OCI-LY7 (cell line): Measurements from ENCODE around the gene SLC25A3. TPM values are rescaled to one million over a fixed set of nuclear protein-coding genes. Genes with fewer than 3 reads are reported as not detected.
"Not testable (repeated sequence)": the region's sequence is repeated elsewhere in the genome, so short reads cannot be mapped to it uniquely, and the experiment has no call there.

Experiments
- BruUV-seq: library from RNA; stranded (reverse); fragments of 400-500 nt; replicated peaks from 2 replicates; lab custom pipeline; 2021; lab: Mats Ljungman, UMichigan
- CTCF ChIA-PET: fragments of 300-600 bp; sonication (Branson Sonifier 250); formaldehyde crosslinking; loops from one replicate; lab custom pipeline; 2022; ENCODE audit warnings: antibody characterized with exemption; ENCODE audit not compliant: unreplicated experiment; lab: Charles Lee
- POLR2A ChIA-PET: fragments of 300-600 bp; sonication (Branson Sonifier 250); formaldehyde crosslinking; loops from one replicate; lab custom pipeline; 2022; ENCODE audit warnings: antibody characterized with exemption; lab: Charles Lee
- DNase-seq: peaks from one replicate; pipeline ENCODE4 v3.0.0-alpha.2; 2015; ENCODE audit warnings: low spot score
- H2AFZ ChIP-seq: fragments of 200-600 bp; sonication (generic), shearing (Covaris generic); 2 replicates; pipeline ENCODE4 v1.6.1; 2014; ENCODE audit warnings: mild to moderate bottlenecking, antibody characterized with exemption, low read length, moderate library complexity
- H3K27ac ChIP-seq: fragments of 200-600 bp; sonication (generic); 2 replicates; pipeline ENCODE4 v1.5.1; 2014; ENCODE audit warnings: mixed run types, low read depth, mild to moderate bottlenecking, moderate library complexity, low read length, inconsistent platforms; ENCODE audit not compliant: poor library complexity, severe bottlenecking
- H3K36me3 ChIP-seq: fragments of 200-600 bp; sonication (generic); 2 replicates; pipeline ENCODE4 v1.6.1; 2014; ENCODE audit warnings: mild to moderate bottlenecking, antibody characterized with exemption, low read length, moderate library complexity, mixed read lengths; ENCODE audit not compliant: insufficient read depth
- H3K4me1 ChIP-seq: fragments of 200-600 bp; sonication (generic); 2 replicates; pipeline ENCODE4 v1.5.1; 2014; ENCODE audit warnings: mild to moderate bottlenecking, low read length; ENCODE audit not compliant: insufficient read depth, poor library complexity, severe bottlenecking
- H3K4me2 ChIP-seq: fragments of 200-600 bp; sonication (generic); 2 replicates; pipeline ENCODE4 v1.6.1; 2014; ENCODE audit warnings: mild to moderate bottlenecking, low read length
- H3K4me3 ChIP-seq: fragments of 200-600 bp; sonication (generic); 2 replicates; pipeline ENCODE4 v1.5.1; 2014; ENCODE audit warnings: mild to moderate bottlenecking, low read depth, low read length; ENCODE audit not compliant: poor library complexity, severe bottlenecking
- H3K79me2 ChIP-seq: fragments of 200-600 bp; sonication (generic); 2 replicates; pipeline ENCODE4 v1.6.1; 2016; ENCODE audit warnings: low read depth, mild to moderate bottlenecking, low read length, moderate library complexity, mixed read lengths; ENCODE audit not compliant: insufficient read depth
- H3K9me2 ChIP-seq: fragments of 200-600 bp; sonication (generic); 2 replicates; pipeline ENCODE4 v1.6.1; 2016; ENCODE audit warnings: mild to moderate bottlenecking, low read length, mixed read lengths; ENCODE audit not compliant: insufficient read depth
- H3K9me3 ChIP-seq: fragments of 200-600 bp; sonication (generic); 2 replicates; pipeline ENCODE4 v1.6.1; 2014; ENCODE audit warnings: mild to moderate bottlenecking, mixed run types, low read length, mixed read lengths
- H4K20me1 ChIP-seq: fragments of 200-600 bp; sonication (generic); 2 replicates; pipeline ENCODE4 v1.6.1; 2014; ENCODE audit warnings: mild to moderate bottlenecking, antibody characterized with exemption, low read length, moderate library complexity, mixed read lengths; ENCODE audit not compliant: insufficient read depth
- EZH2phosphoT487 ChIP-seq: fragments of 200-600 bp; sonication (generic); IDR thresholded peaks from 2 replicates; pipeline ENCODE4 v1.6.1; 2018; ENCODE audit warnings: low read depth, borderline replicate concordance, mild to moderate bottlenecking, mixed run types, antibody characterized with exemption, low read length, moderate library complexity, mixed read lengths
- intact Hi-C: fragments of 100-400 bp; cut with micrococcal nuclease; formaldehyde crosslinking; loops from one replicate; pipeline ENCODE4 v1.10.0; 2022; ENCODE audit not compliant: unreplicated experiment
- total RNA-seq, 2 experiments: library from RNA; depleted of rRNA in 1 of 2; stranded (reverse); fragments of >200 nt in 1 of 2; shearing (Covaris generic) in 1 of 2; gene quantifications; 2 replicates each; pipeline ENCODE4 v1.2.3, GENCODE V29; 2014 to 2022
- TF ChIP-seq, protein P1 (sequence below): fragments of 200-600 bp; sonication (generic); conservative IDR thresholded peaks from 2 replicates; pipeline ENCODE4 v1.5.1; 2014; ENCODE audit warnings: mild to moderate bottlenecking, antibody characterized with exemption, low read length, moderate library complexity, mixed read lengths

SLC25A3 gene
- total RNA-seq, 2 experiments from 2014 or later: 355 to 476 TPM

DNA sequence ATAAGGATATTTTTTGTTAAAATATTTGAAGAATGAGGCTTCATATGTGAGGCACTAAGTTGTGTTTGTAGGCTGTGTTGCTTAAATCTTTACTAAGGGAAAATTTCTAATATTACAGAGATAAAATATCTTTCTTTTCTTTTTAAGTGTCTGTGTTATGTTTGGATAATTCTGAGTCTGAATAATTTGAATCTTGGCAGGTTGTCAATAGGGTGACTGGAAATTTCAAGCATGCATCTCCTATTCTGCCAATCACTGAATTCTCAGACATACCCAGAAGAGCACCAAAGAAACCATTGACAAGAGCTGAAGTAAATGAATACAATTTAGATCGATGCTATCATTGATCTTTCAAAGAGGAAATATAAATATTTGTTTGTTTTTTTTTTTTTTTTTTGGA is 48.7 kb upstream of the SLC25A3 start:
- Histone ChIP-seq H3K27ac (no peak overlapping the region), H3K4me3 (no peak overlapping the region), H3K36me3 (peaks cover 100% of the 10 kb centered on the region), H3K4me2 (no peak overlapping the region), H3K79me2 (peaks cover 66% of the 10 kb centered on the region), H2AFZ (no peak overlapping the region), H3K4me1 (no peaks in the 10 kb centered on the region), H3K9me3 (no peaks in the 10 kb centered on the region), H3K9me2 (no peaks in the 10 kb centered on the region), H4K20me1 (peaks cover 18% of the 10 kb centered on the region)
- no peak for DNase-seq
- no peak for TF ChIP-seq EZH2phosphoT487
- TF ChIP-seq, protein P1, sequence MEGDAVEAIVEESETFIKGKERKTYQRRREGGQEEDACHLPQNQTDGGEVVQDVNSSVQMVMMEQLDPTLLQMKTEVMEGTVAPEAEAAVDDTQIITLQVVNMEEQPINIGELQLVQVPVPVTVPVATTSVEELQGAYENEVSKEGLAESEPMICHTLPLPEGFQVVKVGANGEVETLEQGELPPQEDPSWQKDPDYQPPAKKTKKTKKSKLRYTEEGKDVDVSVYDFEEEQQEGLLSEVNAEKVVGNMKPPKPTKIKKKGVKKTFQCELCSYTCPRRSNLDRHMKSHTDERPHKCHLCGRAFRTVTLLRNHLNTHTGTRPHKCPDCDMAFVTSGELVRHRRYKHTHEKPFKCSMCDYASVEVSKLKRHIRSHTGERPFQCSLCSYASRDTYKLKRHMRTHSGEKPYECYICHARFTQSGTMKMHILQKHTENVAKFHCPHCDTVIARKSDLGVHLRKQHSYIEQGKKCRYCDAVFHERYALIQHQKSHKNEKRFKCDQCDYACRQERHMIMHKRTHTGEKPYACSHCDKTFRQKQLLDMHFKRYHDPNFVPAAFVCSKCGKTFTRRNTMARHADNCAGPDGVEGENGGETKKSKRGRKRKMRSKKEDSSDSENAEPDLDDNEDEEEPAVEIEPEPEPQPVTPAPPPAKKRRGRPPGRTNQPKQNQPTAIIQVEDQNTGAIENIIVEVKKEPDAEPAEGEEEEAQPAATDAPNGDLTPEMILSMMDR: no peak
- POLR2A ChIA-PET: interaction anchor here (0.7 to 1.8 kb wide), 5 partner anchors 8 to 53 kb away, joined by 3 to 7 read pairs (median 4); no protein-coding TSS in a partner anchor
- CTCF ChIA-PET: no interaction called here
- intact Hi-C loops: no loop called here
- no TSS peak for BruUV-seq

- Histone ChIP-seq H4K20me1 (no peaks in the 10 kb centered on the region), H3K79me2 (peaks cover 18% of the 10 kb centered on the region; the same call in 1 of the 2 replicates), H2AFZ (no peak overlapping the region), H3K4me2 (no peak overlapping the region), H3K9me3 (no peaks in the 10 kb centered on the region), H3K36me3 (peaks cover 78% of the 10 kb centered on the region), H3K4me1 (no peaks in the 10 kb centered on the region), H3K27ac (no peak overlapping the region), H3K4me3 (no peak overlapping the region), H3K9me2 (no peaks in the 10 kb centered on the region)
- POLR2A ChIA-PET: interaction anchor here (1.0 kb wide), 2 partner anchors 37 to 48 kb away, joined by 3 read pairs; no protein-coding TSS in a partner anchor
- CTCF ChIA-PET: no interaction called here
- DNase-seq: no peak
- TF ChIP-seq, protein P1: no peak
- no peak for TF ChIP-seq EZH2phosphoT487
- BruUV-seq: TSS peak; percentile 47
- intact Hi-C loops: no loop called here
Observed at GRCh38 chr12:98549371-98550110, 43.9 kb upstream of the SLC25A3 start.

DNA sequence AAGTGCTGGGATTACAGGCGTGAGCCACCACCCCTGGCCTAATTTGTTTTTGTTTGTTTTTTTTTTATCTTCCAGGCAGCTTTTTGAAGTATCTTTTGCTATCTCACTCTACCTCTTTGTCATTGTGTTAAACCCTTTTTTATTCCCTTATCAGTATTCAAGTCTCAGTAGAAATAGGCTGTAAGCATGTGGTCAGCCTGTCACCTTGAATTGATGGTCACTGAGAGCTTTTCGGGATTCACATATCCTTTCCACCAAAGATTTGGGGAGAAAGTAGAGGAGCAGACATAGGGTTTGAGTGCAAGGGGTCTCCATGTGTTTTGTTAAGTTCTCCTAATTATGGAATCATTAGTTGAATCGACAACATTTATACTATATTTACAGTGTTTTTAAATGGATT is 41.7 kb upstream of the SLC25A3 start:
- no peaks in the 10 kb centered on the region for H3K4me1 ChIP-seq
- peaks cover 56% of the 10 kb centered on the region for H3K36me3 ChIP-seq
- no peak overlapping the region for H3K27ac ChIP-seq
- no peaks in the 10 kb centered on the region for H3K9me3 ChIP-seq
- H3K9me2 ChIP-seq: no peaks in the 10 kb centered on the region
- TF ChIP-seq, protein P1: no peak
- BruUV-seq: no TSS peak
- H3K4me2 ChIP-seq: no peak overlapping the region
- DNase-seq: no peak
- CTCF ChIA-PET: no interaction called here
- no peaks in the 10 kb centered on the region for H4K20me1 ChIP-seq
- peaks cover 9% of the 10 kb centered on the region; the same call in 1 of the 2 replicates for H3K79me2 ChIP-seq
- no peak overlapping the region for H3K4me3 ChIP-seq
- POLR2A ChIA-PET: interaction anchor here (0.9 to 1.6 kb wide), 4 partner anchors 15 to 85 kb away, joined by 3 to 8 read pairs (median 4); partner anchors contain the start of gene SLC25A3
- no peak overlapping the region for H2AFZ ChIP-seq
- intact Hi-C loops: no loop called here

GRCh38 chr12:98558097-98558496 is 35.4 kb upstream of the SLC25A3 start:
- BruUV-seq, H3K27ac ChIP-seq, H3K79me2 ChIP-seq, H2AFZ ChIP-seq, H3K4me2 ChIP-seq, CTCF ChIA-PET, H3K9me3 ChIP-seq, DNase-seq, POLR2A ChIA-PET, H4K20me1 ChIP-seq, H3K4me3 ChIP-seq, H3K36me3 ChIP-seq, H3K9me2 ChIP-seq, intact Hi-C loops, H3K4me1 ChIP-seq: not testable (repeated sequence)
